Measurements from ENCODE around the gene ROGDI. TPM values are rescaled to one million over a fixed set of nuclear protein-coding genes. Genes with fewer than 3 reads are reported as not detected.
"Not testable (repeated sequence)": the region's sequence is repeated elsewhere in the genome, so short reads cannot be mapped to it uniquely, and the experiment has no call there.

Gene ROGDI
- total RNA-seq, 1 donor from 2014 or later = 39.6 TPM

- H3K4me3 ChIP-seq (ENCODE audit: low read depth, low read length) = no peak overlapping the region
- TF ChIP-seq CTCF (conservative IDR thresholded peaks at IDR 0.05; ENCODE audit: low read depth, low read length) = no peak
- DNase-seq (ENCODE audit: low read depth) = no peak
These were observed 15.4 kb downstream of the ROGDI start for GRCh38 chr16:4787068-4787467.

GRCh38 chr16:4785758-4786433 is 16.5 kb downstream of the ROGDI start:
- no peak overlapping the region for H3K4me3 ChIP-seq (ENCODE audit: low read depth, low read length)
- no peak for DNase-seq (ENCODE audit: low read depth)
- TF ChIP-seq CTCF (conservative IDR thresholded peaks at IDR 0.05; ENCODE audit: low read depth, low read length) = no peak

- not testable (repeated sequence) for H3K4me3 ChIP-seq (ENCODE audit: low read depth, low read length); DNase-seq (ENCODE audit: low read depth)
These were observed 17.9 kb downstream of the ROGDI start for GRCh38 chr16:4784444-4784987.

GRCh38 chr16:4783951-4784336 is 18.5 kb downstream of the ROGDI start:
- TF ChIP-seq CTCF (conservative IDR thresholded peaks at IDR 0.05; ENCODE audit: low read depth, low read length) = no peak
- no peak overlapping the region for H3K4me3 ChIP-seq (ENCODE audit: low read depth, low read length)
- DNase-seq (ENCODE audit: low read depth) = no peak

GRCh38 chr16:4783251-4783950 is 19.0 kb downstream of the ROGDI start:
- no peak overlapping the region for H3K4me3 ChIP-seq (ENCODE audit: low read depth, low read length)
- DNase-seq (ENCODE audit: low read depth) = no peak
- no peak for TF ChIP-seq CTCF (conservative IDR thresholded peaks at IDR 0.05; ENCODE audit: low read depth, low read length)

- DNase-seq (ENCODE audit: low read depth) = no peak
- H3K4me3 ChIP-seq (ENCODE audit: low read depth, low read length) = no peak overlapping the region
- TF ChIP-seq CTCF (conservative IDR thresholded peaks at IDR 0.05; ENCODE audit: low read depth, low read length) = no peak
These were observed 22.2 kb downstream of the ROGDI start for GRCh38 chr16:4780235-4780634.

- no peak overlapping the region for H3K4me3 ChIP-seq (ENCODE audit: low read depth, low read length)
- no peak for DNase-seq (ENCODE audit: low read depth)
- no peak for TF ChIP-seq CTCF (conservative IDR thresholded peaks at IDR 0.05; ENCODE audit: low read depth, low read length)
These were observed 24.4 kb downstream of the ROGDI start for GRCh38 chr16:4778050-4778392.

All from epithelial cell of proximal tubule (primary cell).